HEK293 (cell line): Measurements from ENCODE around the gene SESN1.

ENCODE experiments used
- ATF2 ChIP-seq: fragments of 450-650 bp; formaldehyde crosslinking; IDR thresholded peaks from 2 replicates; pipeline ENCODE4 v1.5.1; 2016; ENCODE audit warnings: missing biosample characterization, missing genetic modification characterization, low read depth
- GLI4 ChIP-seq: fragments of 450-650 bp; formaldehyde crosslinking; IDR thresholded peaks from 2 replicates; pipeline ENCODE4 v1.5.1; 2016; ENCODE audit warnings: missing biosample characterization, missing genetic modification characterization
- KLF8 ChIP-seq: fragments of 450-650 bp; formaldehyde crosslinking; IDR thresholded peaks from 2 replicates; pipeline ENCODE4 v1.5.1; 2016; ENCODE audit warnings: missing biosample characterization, missing genetic modification characterization
- KLF9 ChIP-seq: fragments of 450-650 bp; formaldehyde crosslinking; IDR thresholded peaks from 2 replicates; pipeline ENCODE4 v1.5.1; 2016; ENCODE audit warnings: missing biosample characterization, missing genetic modification characterization, low read depth
- OSR2 ChIP-seq: fragments of 450-650 bp; formaldehyde crosslinking; IDR thresholded peaks from 2 replicates; pipeline ENCODE4 v1.5.1; 2016; ENCODE audit warnings: missing biosample characterization, missing genetic modification characterization
- PATZ1 ChIP-seq: fragments of 450-650 bp; formaldehyde crosslinking; IDR thresholded peaks from 2 replicates; pipeline ENCODE4 v1.5.1; 2016; ENCODE audit warnings: missing biosample characterization, missing genetic modification characterization
- SP7 ChIP-seq: fragments of 450-650 bp; formaldehyde crosslinking; IDR thresholded peaks from 2 replicates; pipeline ENCODE4 v1.5.1; 2016; ENCODE audit warnings: missing biosample characterization, missing genetic modification characterization
- TRIM28 ChIP-seq: IDR thresholded peaks from 2 replicates; pipeline ENCODE4 v1.6.1; 2011; ENCODE audit warnings: low read length, control low read depth, borderline replicate concordance
- ZBTB17 ChIP-seq: fragments of 450-650 bp; formaldehyde crosslinking; IDR thresholded peaks from 2 replicates; pipeline ENCODE4 v1.5.1; 2016; ENCODE audit warnings: missing biosample characterization, missing genetic modification characterization
- ZEB2 ChIP-seq: fragments of 450-650 bp; formaldehyde crosslinking; IDR thresholded peaks from 2 replicates; pipeline ENCODE4 v1.5.1; 2016; ENCODE audit warnings: missing biosample characterization, missing genetic modification characterization
- ZNF146 ChIP-seq: fragments of 450-650 bp; formaldehyde crosslinking; IDR thresholded peaks from 2 replicates; pipeline ENCODE4 v1.5.1; 2016; ENCODE audit warnings: missing biosample characterization, missing genetic modification characterization
- ZNF24 ChIP-seq: fragments of 450-650 bp; formaldehyde crosslinking; IDR thresholded peaks from 2 replicates; pipeline ENCODE4 v1.5.1; 2016; ENCODE audit warnings: missing biosample characterization, missing genetic modification characterization
- ZNF366 ChIP-seq: fragments of 450-650 bp; formaldehyde crosslinking; conservative IDR thresholded peaks from 2 replicates; pipeline ENCODE4 v1.5.1; 2016; ENCODE audit warnings: missing biosample characterization, missing genetic modification characterization
- ZNF394 ChIP-seq: fragments of 450-650 bp; formaldehyde crosslinking; IDR thresholded peaks from 2 replicates; pipeline ENCODE4 v1.5.1; 2016; ENCODE audit warnings: missing biosample characterization, missing genetic modification characterization, mild to moderate bottlenecking, moderate library complexity, borderline replicate concordance
- ZNF398 ChIP-seq: fragments of 450-650 bp; formaldehyde crosslinking; IDR thresholded peaks from 2 replicates; pipeline ENCODE4 v1.5.1; 2017; ENCODE audit warnings: missing biosample characterization, missing genetic modification characterization
- ZNF449 ChIP-seq: fragments of 450-650 bp; formaldehyde crosslinking; IDR thresholded peaks from 2 replicates; pipeline ENCODE4 v1.5.1; 2017; ENCODE audit warnings: missing biosample characterization, mild to moderate bottlenecking, missing genetic modification characterization, moderate library complexity
- ZNF561 ChIP-seq: fragments of 450-650 bp; IDR thresholded peaks from 2 replicates; pipeline ENCODE4 v1.5.1; 2018; ENCODE audit warnings: missing biosample characterization, missing genetic modification characterization, borderline replicate concordance
- ZNF580 ChIP-seq: fragments of 450-650 bp; formaldehyde crosslinking; IDR thresholded peaks from 2 replicates; pipeline ENCODE4 v1.5.1; 2016; ENCODE audit warnings: missing biosample characterization, missing genetic modification characterization
- ZNF792 ChIP-seq: fragments of 450-650 bp; formaldehyde crosslinking; IDR thresholded peaks from 2 replicates; pipeline ENCODE4 v1.5.1; 2016; ENCODE audit warnings: missing biosample characterization, missing genetic modification characterization
- TF ChIP-seq, protein P1 (sequence below): IDR thresholded peaks from 2 replicates; pipeline ENCODE4 v1.6.1; 2011; ENCODE audit warnings: mild to moderate bottlenecking, low read depth, low read length, borderline replicate concordance
- TF ChIP-seq, protein P2 (sequence below): fragments of 450-650 bp; formaldehyde crosslinking; IDR thresholded peaks from 2 replicates; pipeline ENCODE4 v1.5.1; 2016; ENCODE audit warnings: missing biosample characterization, missing genetic modification characterization
- TF ChIP-seq, protein P3 (sequence below): fragments of 450-650 bp; formaldehyde crosslinking; IDR thresholded peaks from 2 replicates; pipeline ENCODE4 v1.5.1; 2016; ENCODE audit warnings: missing biosample characterization, missing genetic modification characterization, low read depth
- TF ChIP-seq, protein P4 (sequence below): fragments of 450-650 bp; formaldehyde crosslinking; IDR thresholded peaks from 2 replicates; pipeline ENCODE4 v1.5.1; 2016; ENCODE audit warnings: missing biosample characterization, missing genetic modification characterization, borderline replicate concordance

The SESN1 gene

DNA sequence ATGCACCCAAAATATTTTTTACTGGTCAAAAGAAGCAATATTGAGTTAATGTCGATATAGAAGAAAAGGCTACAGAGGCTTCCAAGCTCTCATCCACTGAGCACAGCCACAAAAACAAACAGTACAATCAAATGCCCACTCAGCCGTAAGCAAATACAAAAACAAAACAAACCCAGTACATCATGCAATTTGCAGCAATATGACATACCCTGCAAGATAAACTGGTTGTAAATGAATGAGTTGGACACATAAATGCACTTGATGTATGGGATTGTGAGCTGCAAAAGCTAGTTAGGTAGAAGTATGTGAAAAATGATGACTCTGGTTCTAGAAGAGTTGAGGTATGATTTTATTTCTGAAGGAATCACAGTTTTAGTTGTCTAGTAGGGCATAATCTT, 83.9 kb downstream of the SESN1 start (continued):
- peak; percentile 78 for TF ChIP-seq OSR2
- peak; percentile 82; the same call in 1 of the 2 replicates for TF ChIP-seq ZNF24 (tag by site-specific recombination)
- peak; percentile 72; the same call in 1 of the 2 replicates for TF ChIP-seq ATF2 (tag by site-specific recombination)
- TF ChIP-seq, protein P1, sequence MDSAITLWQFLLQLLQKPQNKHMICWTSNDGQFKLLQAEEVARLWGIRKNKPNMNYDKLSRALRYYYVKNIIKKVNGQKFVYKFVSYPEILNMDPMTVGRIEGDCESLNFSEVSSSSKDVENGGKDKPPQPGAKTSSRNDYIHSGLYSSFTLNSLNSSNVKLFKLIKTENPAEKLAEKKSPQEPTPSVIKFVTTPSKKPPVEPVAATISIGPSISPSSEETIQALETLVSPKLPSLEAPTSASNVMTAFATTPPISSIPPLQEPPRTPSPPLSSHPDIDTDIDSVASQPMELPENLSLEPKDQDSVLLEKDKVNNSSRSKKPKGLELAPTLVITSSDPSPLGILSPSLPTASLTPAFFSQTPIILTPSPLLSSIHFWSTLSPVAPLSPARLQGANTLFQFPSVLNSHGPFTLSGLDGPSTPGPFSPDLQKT = no peak
- TF ChIP-seq TRIM28 = peak; percentile 73; the same call in 1 of the 2 replicates
- TF ChIP-seq, protein P2, sequence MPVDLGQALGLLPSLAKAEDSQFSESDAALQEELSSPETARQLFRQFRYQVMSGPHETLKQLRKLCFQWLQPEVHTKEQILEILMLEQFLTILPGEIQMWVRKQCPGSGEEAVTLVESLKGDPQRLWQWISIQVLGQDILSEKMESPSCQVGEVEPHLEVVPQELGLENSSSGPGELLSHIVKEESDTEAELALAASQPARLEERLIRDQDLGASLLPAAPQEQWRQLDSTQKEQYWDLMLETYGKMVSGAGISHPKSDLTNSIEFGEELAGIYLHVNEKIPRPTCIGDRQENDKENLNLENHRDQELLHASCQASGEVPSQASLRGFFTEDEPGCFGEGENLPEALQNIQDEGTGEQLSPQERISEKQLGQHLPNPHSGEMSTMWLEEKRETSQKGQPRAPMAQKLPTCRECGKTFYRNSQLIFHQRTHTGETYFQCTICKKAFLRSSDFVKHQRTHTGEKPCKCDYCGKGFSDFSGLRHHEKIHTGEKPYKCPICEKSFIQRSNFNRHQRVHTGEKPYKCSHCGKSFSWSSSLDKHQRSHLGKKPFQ (tag by site-specific recombination) = 0 out of 2 replicates have a peak, but pooled peaks have one; percentile 14
- no peak for TF ChIP-seq ZNF449
- TF ChIP-seq, protein P3, sequence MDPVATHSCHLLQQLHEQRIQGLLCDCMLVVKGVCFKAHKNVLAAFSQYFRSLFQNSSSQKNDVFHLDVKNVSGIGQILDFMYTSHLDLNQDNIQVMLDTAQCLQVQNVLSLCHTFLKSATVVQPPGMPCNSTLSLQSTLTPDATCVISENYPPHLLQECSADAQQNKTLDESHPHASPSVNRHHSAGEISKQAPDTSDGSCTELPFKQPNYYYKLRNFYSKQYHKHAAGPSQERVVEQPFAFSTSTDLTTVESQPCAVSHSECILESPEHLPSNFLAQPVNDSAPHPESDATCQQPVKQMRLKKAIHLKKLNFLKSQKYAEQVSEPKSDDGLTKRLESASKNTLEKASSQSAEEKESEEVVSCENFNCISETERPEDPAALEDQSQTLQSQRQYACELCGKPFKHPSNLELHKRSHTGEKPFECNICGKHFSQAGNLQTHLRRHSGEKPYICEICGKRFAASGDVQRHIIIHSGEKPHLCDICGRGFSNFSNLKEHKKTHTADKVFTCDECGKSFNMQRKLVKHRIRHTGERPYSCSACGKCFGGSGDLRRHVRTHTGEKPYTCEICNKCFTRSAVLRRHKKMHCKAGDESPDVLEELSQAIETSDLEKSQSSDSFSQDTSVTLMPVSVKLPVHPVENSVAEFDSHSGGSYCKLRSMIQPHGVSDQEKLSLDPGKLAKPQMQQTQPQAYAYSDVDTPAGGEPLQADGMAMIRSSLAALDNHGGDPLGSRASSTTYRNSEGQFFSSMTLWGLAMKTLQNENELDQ (tag by site-specific recombination) = no peak
- TF ChIP-seq SP7 (tag by site-specific recombination) = peak; percentile 87
- 0 out of 2 replicates have a peak, but pooled peaks have one; percentile 11 for TF ChIP-seq ZNF580 (tag by site-specific recombination)
- no peak for TF ChIP-seq GLI4 (tag by site-specific recombination)
- TF ChIP-seq, protein P4, sequence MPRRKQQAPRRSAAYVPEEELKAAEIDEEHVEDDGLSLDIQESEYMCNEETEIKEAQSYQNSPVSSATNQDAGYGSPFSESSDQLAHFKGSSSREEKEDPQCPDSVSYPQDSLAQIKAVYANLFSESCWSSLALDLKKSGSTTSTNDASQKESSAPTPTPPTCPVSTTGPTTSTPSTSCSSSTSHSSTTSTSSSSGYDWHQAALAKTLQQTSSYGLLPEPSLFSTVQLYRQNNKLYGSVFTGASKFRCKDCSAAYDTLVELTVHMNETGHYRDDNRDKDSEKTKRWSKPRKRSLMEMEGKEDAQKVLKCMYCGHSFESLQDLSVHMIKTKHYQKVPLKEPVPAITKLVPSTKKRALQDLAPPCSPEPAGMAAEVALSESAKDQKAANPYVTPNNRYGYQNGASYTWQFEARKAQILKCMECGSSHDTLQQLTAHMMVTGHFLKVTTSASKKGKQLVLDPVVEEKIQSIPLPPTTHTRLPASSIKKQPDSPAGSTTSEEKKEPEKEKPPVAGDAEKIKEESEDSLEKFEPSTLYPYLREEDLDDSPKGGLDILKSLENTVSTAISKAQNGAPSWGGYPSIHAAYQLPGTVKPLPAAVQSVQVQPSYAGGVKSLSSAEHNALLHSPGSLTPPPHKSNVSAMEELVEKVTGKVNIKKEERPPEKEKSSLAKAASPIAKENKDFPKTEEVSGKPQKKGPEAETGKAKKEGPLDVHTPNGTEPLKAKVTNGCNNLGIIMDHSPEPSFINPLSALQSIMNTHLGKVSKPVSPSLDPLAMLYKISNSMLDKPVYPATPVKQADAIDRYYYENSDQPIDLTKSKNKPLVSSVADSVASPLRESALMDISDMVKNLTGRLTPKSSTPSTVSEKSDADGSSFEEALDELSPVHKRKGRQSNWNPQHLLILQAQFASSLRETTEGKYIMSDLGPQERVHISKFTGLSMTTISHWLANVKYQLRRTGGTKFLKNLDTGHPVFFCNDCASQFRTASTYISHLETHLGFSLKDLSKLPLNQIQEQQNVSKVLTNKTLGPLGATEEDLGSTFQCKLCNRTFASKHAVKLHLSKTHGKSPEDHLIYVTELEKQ (tag by site-specific recombination) = peak; percentile 52; the same call in 1 of the 2 replicates
- 0 out of 2 replicates have a peak, but pooled peaks have one; percentile 21 for TF ChIP-seq ZNF561
- TF ChIP-seq ZNF146 (tag by site-specific recombination) = no peak
- TF ChIP-seq ZNF394 = no peak
- peak; percentile 91 for TF ChIP-seq ZEB2 (tag by site-specific recombination)
- TF ChIP-seq KLF8 (tag by site-specific recombination) = no peak
- peak; percentile 82 for TF ChIP-seq ZBTB17 (tag by site-specific recombination)
- TF ChIP-seq ZNF398 (tag by site-specific recombination) = no peak
- 0 out of 2 replicates have a peak, but pooled peaks have one; percentile 14 for TF ChIP-seq ZNF792 (tag by site-specific recombination)
- 0 out of 2 replicates have a peak, but pooled peaks have one; percentile 50 for TF ChIP-seq ZNF366 (tag by site-specific recombination)
- TF ChIP-seq KLF9 (tag by site-specific recombination) = no peak
- TF ChIP-seq PATZ1 = no peak
